ENCODE measurements around the gene ANKRD40CL.
A peak's percentile ranks its signal among the peaks of the same experiment; 100 is the strongest.

ANKRD40CL gene

GRCh38 chr17:50783905-50784304 lies 16.6 kb upstream of the ANKRD40CL start:
- Histone ChIP-seq H3K36me3 (replicated peaks; ENCODE audit: low read depth, low read length) (no peaks in the 10 kb centered on the region), H3K9me3 (ENCODE audit: insufficient read depth, low read length) (no peaks in the 10 kb centered on the region), H3K4me1 (ENCODE audit: low read length) (no peaks in the 10 kb centered on the region; the same call in 1 of the 2 replicates), H3K79me2 (ENCODE audit: low read length) (no peaks in the 10 kb centered on the region), H3K27ac (ENCODE audit: low read length) (no peak overlapping the region), H3K4me2 (ENCODE audit: low read length) (no peak overlapping the region), H3K27me3 (ENCODE audit: low read depth, low read length) (no peaks in the 10 kb centered on the region), H2AFZ (ENCODE audit: low read depth, low read length) (no peak overlapping the region), H3K9ac (ENCODE audit: low read length) (no peak overlapping the region), H4K20me1 (ENCODE audit: insufficient read depth, low read length) (no peaks in the 10 kb centered on the region), H3K4me3 (ENCODE audit: low read length) (no peak overlapping the region)
- TF ChIP-seq EZH2phosphoT487 (IDR thresholded peaks at IDR 0.05; ENCODE audit: low read depth) (no peak), CTCF (IDR thresholded peaks at IDR 0.05; ENCODE audit: low read depth, low read length) (no peak)

DNA sequence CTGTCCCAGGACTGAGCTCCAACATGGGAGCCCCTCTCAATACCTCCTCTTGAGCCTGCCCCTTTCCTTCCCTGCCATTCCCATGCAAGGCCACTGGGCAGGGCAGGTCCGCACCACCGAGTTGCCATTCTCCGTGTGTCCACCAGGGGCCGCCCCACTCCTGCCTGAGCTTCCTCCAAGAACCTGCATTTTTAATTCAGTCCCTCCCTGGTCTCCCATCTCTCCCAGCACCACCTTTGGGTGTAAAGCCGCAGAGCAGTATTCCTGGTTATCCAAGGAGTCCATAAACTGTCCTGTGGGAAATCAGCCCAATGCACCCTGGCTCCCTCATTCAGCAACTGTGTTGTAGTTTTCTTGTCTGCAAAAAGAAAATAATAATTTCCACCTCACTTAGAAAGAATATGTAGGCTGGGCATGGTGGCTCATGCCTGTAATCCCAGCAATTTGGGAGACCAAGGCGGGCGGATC lies 15.9 kb upstream of the ANKRD40CL start:
- H2AFZ ChIP-seq (ENCODE audit: low read depth, low read length) = peak overlapping the region; percentile 91
- no peak overlapping the region for H3K9ac ChIP-seq (ENCODE audit: low read length)
- TF ChIP-seq CTCF (IDR thresholded peaks at IDR 0.05; ENCODE audit: low read depth, low read length) (peak; percentile 91), EZH2phosphoT487 (IDR thresholded peaks at IDR 0.05; ENCODE audit: low read depth) (no peak)
- no peaks in the 10 kb centered on the region for H3K27me3 ChIP-seq (ENCODE audit: low read depth, low read length)
- no peak overlapping the region for H3K4me3 ChIP-seq (ENCODE audit: low read length)
- H3K9me3 ChIP-seq (ENCODE audit: insufficient read depth, low read length) = no peaks in the 10 kb centered on the region
- H3K4me1 ChIP-seq (ENCODE audit: low read length) = no peaks in the 10 kb centered on the region; the same call in 1 of the 2 replicates
- H3K4me2 ChIP-seq (ENCODE audit: low read length) = peak overlapping the region; percentile 45
- no peaks in the 10 kb centered on the region for H3K79me2 ChIP-seq (ENCODE audit: low read length)
- H3K27ac ChIP-seq (ENCODE audit: low read length) = no peak overlapping the region
- no peaks in the 10 kb centered on the region for H3K36me3 ChIP-seq (replicated peaks; ENCODE audit: low read depth, low read length)
- no peaks in the 10 kb centered on the region for H4K20me1 ChIP-seq (ENCODE audit: insufficient read depth, low read length)

- H3K36me3 ChIP-seq (replicated peaks; ENCODE audit: low read depth, low read length) = no peaks in the 10 kb centered on the region
- no peaks in the 10 kb centered on the region for H4K20me1 ChIP-seq (ENCODE audit: insufficient read depth, low read length)
- H3K4me3 ChIP-seq (ENCODE audit: low read length) = no peak overlapping the region
- no peaks in the 10 kb centered on the region for H3K79me2 ChIP-seq (ENCODE audit: low read length)
- H3K4me1 ChIP-seq (ENCODE audit: low read length) = no peaks in the 10 kb centered on the region; the same call in 1 of the 2 replicates
- H2AFZ ChIP-seq (ENCODE audit: low read depth, low read length) = no peak overlapping the region
- H3K4me2 ChIP-seq (ENCODE audit: low read length) = no peak overlapping the region
- no peaks in the 10 kb centered on the region for H3K27me3 ChIP-seq (ENCODE audit: low read depth, low read length)
- no peak overlapping the region for H3K27ac ChIP-seq (ENCODE audit: low read length)
- TF ChIP-seq EZH2phosphoT487 (IDR thresholded peaks at IDR 0.05; ENCODE audit: low read depth) (no peak), CTCF (IDR thresholded peaks at IDR 0.05; ENCODE audit: low read depth, low read length) (no peak)
- no peaks in the 10 kb centered on the region for H3K9me3 ChIP-seq (ENCODE audit: insufficient read depth, low read length)
- H3K9ac ChIP-seq (ENCODE audit: low read length) = no peak overlapping the region
Observed at GRCh38 chr17:50781167-50781566, 13.8 kb upstream of the ANKRD40CL start.

DNA sequence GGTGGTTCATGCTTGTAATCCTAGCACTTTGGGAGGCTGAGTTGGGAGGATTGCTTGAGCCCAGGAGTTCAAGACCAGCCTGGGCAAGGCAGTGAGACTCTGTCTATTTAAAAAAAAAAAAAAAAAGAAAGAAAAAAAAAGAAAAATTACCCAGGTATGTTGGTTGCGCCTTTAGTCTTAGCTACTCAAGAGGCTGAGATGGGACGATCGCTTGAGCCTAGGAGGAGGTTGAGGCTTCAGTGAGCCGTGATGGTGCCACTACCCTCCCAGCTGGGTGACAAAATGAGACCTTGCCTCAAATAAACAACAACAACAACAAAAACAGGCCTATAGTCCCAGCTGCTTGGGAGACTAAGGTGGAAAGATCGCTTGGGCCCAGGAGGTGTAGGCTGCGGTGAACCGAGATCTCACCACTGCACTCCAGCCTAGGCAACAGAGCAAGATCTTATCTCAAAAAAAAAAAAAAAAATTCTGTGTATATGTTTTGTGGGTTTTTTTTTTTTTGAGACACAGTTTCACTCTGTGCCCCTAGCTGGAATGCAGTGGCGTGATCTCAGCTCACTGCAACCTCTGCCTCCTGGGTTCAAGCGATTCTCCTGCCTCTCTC lies 12.5 kb upstream of the ANKRD40CL start:
- Histone ChIP-seq H3K36me3 (replicated peaks; ENCODE audit: low read depth, low read length) (no peaks in the 10 kb centered on the region), H3K9me3 (ENCODE audit: insufficient read depth, low read length) (no peaks in the 10 kb centered on the region), H4K20me1 (ENCODE audit: insufficient read depth, low read length) (no peaks in the 10 kb centered on the region), H3K9ac (ENCODE audit: low read length) (no peak overlapping the region), H3K27ac (ENCODE audit: low read length) (no peak overlapping the region), H3K27me3 (ENCODE audit: low read depth, low read length) (no peaks in the 10 kb centered on the region), H3K4me3 (ENCODE audit: low read length) (no peak overlapping the region), H3K79me2 (ENCODE audit: low read length) (no peaks in the 10 kb centered on the region), H3K4me2 (ENCODE audit: low read length) (no peak overlapping the region), H2AFZ (ENCODE audit: low read depth, low read length) (no peak overlapping the region), H3K4me1 (ENCODE audit: low read length) (no peaks in the 10 kb centered on the region; the same call in 1 of the 2 replicates)
- TF ChIP-seq CTCF (IDR thresholded peaks at IDR 0.05; ENCODE audit: low read depth, low read length) = no peak

Data from OCI-LY3 (cell line).